Endodermal cell (in vitro differentiated cells): Measurements from ENCODE around the gene GPBAR1. TPM values are rescaled to one million over a fixed set of nuclear protein-coding genes. Genes with fewer than 3 reads are reported as not detected.

Experiments used
- DNase-seq: peaks from one replicate; pipeline ENCODE4 v3.0.0-alpha.2; 2017
- H3K27ac ChIP-seq: 2 replicates; pipeline ENCODE4 v1.5.1; 2013; ENCODE audit warnings: mild to moderate bottlenecking, low read depth, low read length, moderate library complexity
- H3K27me3 ChIP-seq: 2 replicates; pipeline ENCODE4 v1.6.1; 2013; ENCODE audit warnings: mild to moderate bottlenecking, low read length, moderate library complexity; ENCODE audit not compliant: insufficient read depth, control insufficient read depth, poor library complexity, severe bottlenecking
- H3K36me3 ChIP-seq: 2 replicates; pipeline ENCODE4 v1.7.0; 2013; ENCODE audit warnings: mild to moderate bottlenecking, low read length, moderate library complexity; ENCODE audit not compliant: control insufficient read depth, insufficient read depth
- H3K4me1 ChIP-seq: one replicate; pipeline ENCODE4 v1.7.0; 2013; ENCODE audit warnings: low read length; ENCODE audit not compliant: control insufficient read depth, insufficient read depth
- H3K4me3 ChIP-seq: 2 replicates; pipeline ENCODE4 v1.5.1; 2013; ENCODE audit warnings: mild to moderate bottlenecking, low read length, moderate library complexity
- H3K9ac ChIP-seq: 2 replicates; pipeline ENCODE4 v1.6.1; 2013; ENCODE audit warnings: mild to moderate bottlenecking, low read length, moderate library complexity; ENCODE audit not compliant: poor library complexity, severe bottlenecking; ENCODE audit errors: extremely low read depth
- H3K9me3 ChIP-seq: 2 replicates; pipeline ENCODE4 v1.6.1; 2013; ENCODE audit warnings: mild to moderate bottlenecking, low read length, moderate library complexity; ENCODE audit not compliant: control insufficient read depth
- H3K27ac Mint-ChIP-seq: 2 replicates; pipeline ENCODE4 v1.8.0; 2020; ENCODE audit warnings: mixed read lengths
- H3K27me3 Mint-ChIP-seq: 2 replicates; pipeline ENCODE4 v1.8.0; 2021; ENCODE audit warnings: mild to moderate bottlenecking, mixed read lengths; ENCODE audit not compliant: insufficient read depth
- H3K36me3 Mint-ChIP-seq: 2 replicates; pipeline ENCODE4 v1.8.0; 2020; ENCODE audit warnings: low read depth, mixed read lengths
- H3K4me1 Mint-ChIP-seq: 2 replicates; pipeline ENCODE4 v1.8.0; 2020; ENCODE audit warnings: mixed read lengths
- H3K4me3 Mint-ChIP-seq: 2 replicates; pipeline ENCODE4 v1.8.0; 2020; ENCODE audit warnings: mild to moderate bottlenecking, moderate library complexity, mixed read lengths
- H3K9me3 Mint-ChIP-seq: 2 replicates; pipeline ENCODE4 v1.8.0; 2020; ENCODE audit warnings: mild to moderate bottlenecking, mixed read lengths
- CTCF ChIP-seq: fragments of 200-600 bp; sonication (generic); conservative IDR thresholded peaks from 2 replicates; pipeline ENCODE4 v1.5.0; 2021; ENCODE audit warnings: antibody characterized with exemption, mild to moderate bottlenecking
- WGBS, 2 experiments: methylation state at CpG; one replicate each; pipeline versions ENCODE4 v1.1.5 to v1.1.7; 2013; ENCODE audit warnings: missing lambda C conversion rate in 2 of 2, mixed read lengths in 1 of 2; ENCODE audit not compliant: insufficient coverage in 1 of 2, insufficient read length in 1 of 2; 5-methylcytosine and 5-hydroxymethylcytosine counted together
- total RNA-seq, 2 donors: library from RNA; stranded (reverse); fragmentation: NEBNext Ultra II Directional in 1 of 2; extraction: Animal tissue kit (Norgen Biotek cat#: 25700) in 1 of 2; gene quantifications; 2 replicates in 1 of 2; 3 replicates in 1 of 2; pipeline ENCODE4 v1.2.1, GENCODE V29; 2021

Gene GPBAR1
- total RNA-seq, 2 donors from 2014 or later = 0.18 TPM

DNA sequence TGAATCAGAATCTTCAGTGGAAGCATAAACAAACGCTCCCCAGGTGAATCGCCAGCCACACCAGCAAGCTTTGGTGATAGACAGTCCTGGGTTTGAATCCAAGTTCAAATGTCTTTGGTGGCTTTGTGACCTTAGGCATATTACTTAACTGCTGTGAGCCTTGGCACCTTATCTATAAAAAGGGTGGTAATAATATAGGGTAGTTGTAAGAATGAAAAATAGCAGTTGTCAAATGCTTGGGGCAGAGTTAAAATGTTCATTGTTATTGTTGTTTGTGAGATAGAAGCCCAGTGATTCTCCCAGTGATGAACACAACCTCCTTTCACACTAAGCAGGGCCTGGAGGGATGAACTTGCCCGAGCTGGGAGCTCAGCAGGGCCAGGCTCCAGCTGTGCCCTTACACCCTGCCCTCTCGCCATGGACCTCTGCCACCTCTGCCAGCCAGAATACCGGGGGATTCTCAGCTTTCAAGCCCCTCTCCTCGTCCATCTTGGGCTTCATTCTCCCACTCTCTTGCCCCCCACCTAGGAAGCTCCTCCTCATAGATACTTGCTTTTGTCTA is 37.6 kb downstream of the GPBAR1 start:
- Mint-ChIP-seq H3K36me3 (no peaks in the 10 kb centered on the region), H3K4me1 (peaks cover 28% of the 10 kb centered on the region), H3K4me3 (no peak overlapping the region), H3K27me3 (no peaks in the 10 kb centered on the region), H3K27ac (no peak overlapping the region), H3K9me3 (no peaks in the 10 kb centered on the region)
- no peak for DNase-seq
- Histone ChIP-seq H3K9me3 (no peaks in the 10 kb centered on the region), H3K4me1 (no peaks in the 10 kb centered on the region), H3K4me3 (no peak overlapping the region), H3K27ac (no peak overlapping the region), H3K27me3 (no peaks in the 10 kb centered on the region), H3K36me3 (no peaks in the 10 kb centered on the region), H3K9ac (no peak overlapping the region)
- TF ChIP-seq CTCF = no peak
- 84 to 87% methylated on average over 5 to 6 of the region's 6 CpGs for WGBS, 2 experiments

GRCh38 chr2:218300141-218300540 is 39.3 kb downstream of the GPBAR1 start:
- no peak overlapping the region for H3K9ac ChIP-seq
- DNase-seq = no peak
- H3K4me1 Mint-ChIP-seq = peaks cover 13% of the 10 kb centered on the region
- H3K9me3 Mint-ChIP-seq = no peaks in the 10 kb centered on the region
- no peak overlapping the region for H3K4me3 ChIP-seq
- H3K27ac ChIP-seq = no peak overlapping the region
- no peaks in the 10 kb centered on the region for H3K36me3 ChIP-seq
- H3K4me1 ChIP-seq = no peaks in the 10 kb centered on the region
- no peak for TF ChIP-seq CTCF
- H3K9me3 ChIP-seq = no peaks in the 10 kb centered on the region
- H3K4me3 Mint-ChIP-seq = no peak overlapping the region
- no peaks in the 10 kb centered on the region for H3K27me3 ChIP-seq
- 88 to 93% methylated on average over 4 of the region's 4 CpGs for WGBS, 2 experiments
- H3K36me3 Mint-ChIP-seq = no peaks in the 10 kb centered on the region
- no peaks in the 10 kb centered on the region for H3K27me3 Mint-ChIP-seq
- H3K27ac Mint-ChIP-seq = no peak overlapping the region

GRCh38 chr2:218301176-218301819 is 40.5 kb downstream of the GPBAR1 start:
- Mint-ChIP-seq H3K9me3 (no peaks in the 10 kb centered on the region), H3K27me3 (no peaks in the 10 kb centered on the region), H3K36me3 (no peaks in the 10 kb centered on the region), H3K27ac (no peak overlapping the region), H3K4me3 (no peak overlapping the region), H3K4me1 (peaks cover 3% of the 10 kb centered on the region)
- H3K9me3 ChIP-seq = no peaks in the 10 kb centered on the region
- peak; percentile 98 for TF ChIP-seq CTCF
- H3K4me1 ChIP-seq = no peaks in the 10 kb centered on the region
- no peaks in the 10 kb centered on the region for H3K27me3 ChIP-seq
- no peak overlapping the region for H3K27ac ChIP-seq
- 8 to 11% methylated on average over 8 to 9 of the region's 9 CpGs for WGBS, 2 experiments
- H3K36me3 ChIP-seq = no peaks in the 10 kb centered on the region
- no peak overlapping the region for H3K4me3 ChIP-seq
- no peak overlapping the region for H3K9ac ChIP-seq
- peak; percentile 96 for DNase-seq
